ENCODE measurements around the gene MAPK7. TPM values are rescaled to one million over a fixed set of nuclear protein-coding genes. Genes with fewer than 3 reads are reported as not detected.

Gene MAPK7
- total RNA-seq, 4 donors from 2014 or later: 11.4 to 24.3 (median 17.1) TPM

- TF ChIP-seq CTCF (IDR thresholded peaks at IDR 0.05; ENCODE audit: low read depth): no peak
Observed at GRCh38 chr17:19343671-19344151, 34.6 kb upstream of the MAPK7 start.

GRCh38 chr17:19344311-19345066 is 33.8 kb upstream of the MAPK7 start:
- no peak for TF ChIP-seq CTCF (IDR thresholded peaks at IDR 0.05; ENCODE audit: low read depth)

GRCh38 chr17:19345067-19345460 is 33.2 kb upstream of the MAPK7 start:
- TF ChIP-seq CTCF (IDR thresholded peaks at IDR 0.05; ENCODE audit: low read depth): no peak

GRCh38 chr17:19345486-19346350 is 32.6 kb upstream of the MAPK7 start:
- TF ChIP-seq CTCF (IDR thresholded peaks at IDR 0.05; ENCODE audit: low read depth): no peak

- TF ChIP-seq CTCF (IDR thresholded peaks at IDR 0.05; ENCODE audit: low read depth): no peak
Observed at GRCh38 chr17:19346351-19347255, 31.7 kb upstream of the MAPK7 start.

- TF ChIP-seq CTCF (IDR thresholded peaks at IDR 0.05; ENCODE audit: low read depth): no peak
Observed at GRCh38 chr17:19347323-19348080, 30.8 kb upstream of the MAPK7 start.

All from subcutaneous adipose tissue (tissue), 4 donors.